Muscle layer of duodenum (tissue), 2 donors: ENCODE measurements around the gene NEIL3.

ENCODE experiments used
- H3K27ac ChIP-seq: one replicate; pipeline ENCODE4 v1.7.0; 2013; ENCODE audit warnings: mild to moderate bottlenecking, low read length
- H3K27me3 ChIP-seq: one replicate; pipeline ENCODE4 v1.7.0; 2013; ENCODE audit warnings: low read depth, mild to moderate bottlenecking, control low read depth, low read length
- H3K36me3 ChIP-seq, 2 donors: one replicate each; pipeline ENCODE4 v1.7.0; 2013; ENCODE audit warnings: low read length in 2 of 2, control low read depth in 1 of 2, mild to moderate bottlenecking in 1 of 2; ENCODE audit not compliant: insufficient read depth in 2 of 2, control insufficient read depth in 1 of 2
- H3K4me1 ChIP-seq, 2 donors: one replicate each; pipeline ENCODE4 v1.7.0; 2013; ENCODE audit warnings: low read length in 2 of 2, mild to moderate bottlenecking in 2 of 2, control low read depth in 1 of 2, moderate library complexity in 1 of 2; ENCODE audit not compliant: insufficient read depth in 2 of 2, control insufficient read depth in 1 of 2
- H3K4me3 ChIP-seq, 2 donors: one replicate each; pipeline ENCODE4 v1.7.0; 2013; ENCODE audit warnings: low read length in 2 of 2, low read depth in 1 of 2, mild to moderate bottlenecking in 1 of 2
- H3K9me3 ChIP-seq, 2 donors: one replicate each; pipeline ENCODE4 v1.7.0; 2013; ENCODE audit warnings: low read length in 2 of 2, control low read depth in 1 of 2, mild to moderate bottlenecking in 1 of 2; ENCODE audit not compliant: control insufficient read depth in 1 of 2
- donor health status: healthy.

NEIL3 gene

DNA sequence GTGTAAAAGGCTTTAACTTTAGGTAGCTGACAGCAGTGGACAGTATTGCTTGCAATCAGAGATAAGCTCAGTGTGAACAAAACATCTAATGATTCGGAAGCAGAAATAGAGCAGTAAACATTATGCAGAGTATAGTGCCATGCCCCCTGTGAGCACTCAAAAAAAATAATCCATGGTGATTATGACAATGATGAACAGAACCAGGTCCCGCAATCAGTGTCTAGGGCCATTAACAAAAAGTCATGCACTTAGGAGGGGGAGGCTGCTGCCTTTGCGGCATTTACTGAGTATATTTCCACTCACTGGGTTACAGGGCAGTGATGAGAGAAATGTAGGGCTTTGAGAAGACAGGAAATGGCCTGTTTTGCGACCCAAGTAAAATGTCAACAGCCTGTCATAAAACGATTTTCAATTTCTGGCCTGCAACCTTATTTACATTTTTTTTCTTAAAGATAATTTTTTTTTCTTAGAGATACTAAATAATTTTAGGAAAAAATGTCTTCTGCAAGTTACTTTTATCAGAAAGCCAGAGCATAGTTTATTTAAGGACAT, 27.3 kb upstream of the NEIL3 start:
- no peaks in the 10 kb centered on the region for H3K4me1 ChIP-seq
- H3K36me3 ChIP-seq: no peaks in the 10 kb centered on the region
- no peaks in the 10 kb centered on the region for H3K27me3 ChIP-seq
- no peak overlapping the region for H3K4me3 ChIP-seq
- H3K9me3 ChIP-seq: no peaks in the 10 kb centered on the region
- no peak overlapping the region for H3K27ac ChIP-seq

DNA sequence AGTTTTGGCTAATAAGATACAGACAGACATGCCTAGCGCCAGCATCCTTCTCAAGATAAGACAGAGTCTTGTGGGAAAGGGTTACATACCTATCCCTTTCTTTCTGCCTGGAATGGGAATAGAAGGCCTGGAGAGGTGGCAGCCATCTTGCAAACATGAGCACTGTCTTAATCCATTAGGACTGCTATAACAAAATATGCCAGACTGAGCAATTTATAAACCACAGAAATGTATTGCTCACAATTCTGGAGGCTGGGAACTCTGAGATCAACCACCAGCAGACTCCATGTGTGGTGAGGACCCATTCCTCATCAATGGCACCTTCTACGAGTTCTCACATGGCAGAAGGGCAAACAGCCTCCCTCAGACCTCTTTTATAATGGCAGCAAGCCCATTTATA, 26.5 kb upstream of the NEIL3 start:
- no peaks in the 10 kb centered on the region for H3K36me3 ChIP-seq
- no peaks in the 10 kb centered on the region for H3K27me3 ChIP-seq
- H3K9me3 ChIP-seq: no peaks in the 10 kb centered on the region
- no peaks in the 10 kb centered on the region for H3K4me1 ChIP-seq
- H3K4me3 ChIP-seq: no peak overlapping the region
- H3K27ac ChIP-seq: no peak overlapping the region

DNA sequence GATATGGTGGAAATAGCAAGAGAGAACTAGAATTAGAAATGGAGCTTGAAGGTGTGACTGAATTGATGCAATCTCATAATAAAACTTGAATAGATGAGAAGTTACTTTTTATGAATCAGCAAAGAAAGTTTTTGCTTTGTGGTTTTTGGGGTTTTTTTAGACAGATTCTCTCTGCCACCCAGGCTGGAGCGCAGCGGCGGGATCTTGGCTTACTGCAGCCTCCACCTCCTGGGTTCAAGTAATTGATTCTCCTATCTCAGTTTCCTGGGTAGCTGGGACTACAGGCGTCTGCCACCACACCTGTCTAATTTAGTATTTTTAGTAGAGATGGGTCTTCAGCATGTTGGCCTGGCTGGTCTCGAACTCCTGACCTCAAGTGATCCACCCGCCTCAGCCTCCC, 23.7 kb upstream of the NEIL3 start:
- no peak overlapping the region for H3K4me3 ChIP-seq
- H3K9me3 ChIP-seq: no peaks in the 10 kb centered on the region
- no peak overlapping the region for H3K27ac ChIP-seq
- no peaks in the 10 kb centered on the region for H3K36me3 ChIP-seq
- no peaks in the 10 kb centered on the region for H3K27me3 ChIP-seq
- no peaks in the 10 kb centered on the region for H3K4me1 ChIP-seq

DNA sequence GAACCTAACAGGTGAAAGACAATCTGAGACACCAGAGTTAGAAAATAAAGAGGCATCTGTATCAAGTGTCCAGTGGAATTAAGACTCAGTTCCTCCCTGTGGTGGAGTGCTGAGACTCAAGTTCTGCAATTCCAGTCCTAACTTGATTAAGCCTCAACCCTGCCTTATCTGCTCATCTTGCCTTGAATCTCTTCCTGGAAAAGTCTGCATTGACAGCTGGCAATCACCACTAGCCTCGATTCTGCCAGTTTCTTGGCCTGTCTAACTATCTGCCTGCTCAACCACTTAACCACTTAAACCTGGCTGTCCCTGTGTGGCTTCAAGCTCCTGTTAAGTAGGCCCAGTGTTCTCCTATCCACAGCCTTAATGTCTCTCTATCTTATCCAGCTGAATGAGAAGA, 22.4 kb upstream of the NEIL3 start:
- Histone ChIP-seq H3K27ac (no peak overlapping the region), H3K36me3 (no peaks in the 10 kb centered on the region), H3K9me3 (no peaks in the 10 kb centered on the region), H3K4me1 (no peaks in the 10 kb centered on the region), H3K27me3 (no peaks in the 10 kb centered on the region), H3K4me3 (no peak overlapping the region)

DNA sequence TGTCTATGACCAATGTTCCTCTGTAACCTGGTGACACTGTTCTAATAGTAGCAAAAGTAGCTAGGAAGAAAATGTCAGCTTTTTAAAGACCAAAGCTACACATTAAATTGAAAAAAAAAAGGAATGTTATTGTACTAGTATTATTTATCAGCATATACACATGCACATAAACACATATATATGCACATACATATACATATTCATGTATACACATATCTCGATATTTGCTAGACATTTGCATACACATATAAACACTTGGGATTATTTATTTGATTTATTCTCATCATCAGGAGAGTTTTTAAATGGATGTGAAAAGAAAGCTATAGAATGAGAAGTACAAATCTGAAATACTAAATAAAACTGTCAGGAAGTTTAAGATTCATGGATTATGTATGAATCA, 21.3 kb upstream of the NEIL3 start:
- no peaks in the 10 kb centered on the region for H3K9me3 ChIP-seq
- no peaks in the 10 kb centered on the region for H3K36me3 ChIP-seq
- no peaks in the 10 kb centered on the region for H3K4me1 ChIP-seq
- H3K27me3 ChIP-seq: no peaks in the 10 kb centered on the region
- no peak overlapping the region for H3K27ac ChIP-seq
- H3K4me3 ChIP-seq: no peak overlapping the region

DNA sequence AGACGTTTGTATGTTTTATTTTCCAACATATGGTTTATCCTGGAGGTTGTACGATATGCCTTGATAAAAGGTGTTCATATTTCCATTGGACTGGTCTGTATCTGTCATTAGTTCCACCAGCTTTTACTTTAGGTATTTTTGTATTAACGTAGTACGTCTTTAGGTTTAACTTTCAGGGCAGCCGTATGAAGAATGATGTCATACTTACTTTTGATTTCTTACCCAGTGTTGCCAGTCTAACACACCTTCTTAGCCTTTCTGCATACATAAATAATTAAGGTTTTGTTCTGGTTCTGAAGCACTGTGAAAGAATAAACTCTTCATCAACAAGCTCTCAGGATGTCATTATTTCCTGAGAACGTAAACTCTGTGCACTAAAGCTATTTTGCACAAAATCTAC, 18.9 kb upstream of the NEIL3 start:
- Histone ChIP-seq H3K9me3 (no peaks in the 10 kb centered on the region), H3K36me3 (no peaks in the 10 kb centered on the region), H3K27ac (no peak overlapping the region), H3K4me3 (no peak overlapping the region), H3K27me3 (no peaks in the 10 kb centered on the region), H3K4me1 (no peaks in the 10 kb centered on the region)

DNA sequence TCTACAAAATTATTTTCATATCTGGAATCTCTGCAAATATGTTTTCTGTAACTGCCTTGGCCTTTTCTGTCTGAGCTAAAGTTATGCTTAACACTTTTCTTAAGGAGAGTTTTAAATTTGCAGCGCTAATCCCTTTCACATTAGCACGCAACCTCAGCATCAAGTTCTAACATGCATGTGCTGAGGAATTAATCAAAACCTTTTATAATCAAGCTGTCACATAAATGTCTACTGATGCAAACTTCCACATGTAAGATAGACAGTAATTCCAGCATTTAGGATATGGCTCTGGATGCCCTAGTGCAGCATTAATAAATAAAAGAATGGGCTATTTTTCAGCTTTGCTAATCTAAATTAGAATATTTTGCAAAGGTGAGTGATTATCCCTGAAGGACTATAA, 17.5 kb upstream of the NEIL3 start:
- Histone ChIP-seq H3K4me3 (no peak overlapping the region), H3K9me3 (no peaks in the 10 kb centered on the region), H3K4me1 (no peaks in the 10 kb centered on the region), H3K27me3 (no peaks in the 10 kb centered on the region), H3K27ac (no peak overlapping the region), H3K36me3 (no peaks in the 10 kb centered on the region)

DNA sequence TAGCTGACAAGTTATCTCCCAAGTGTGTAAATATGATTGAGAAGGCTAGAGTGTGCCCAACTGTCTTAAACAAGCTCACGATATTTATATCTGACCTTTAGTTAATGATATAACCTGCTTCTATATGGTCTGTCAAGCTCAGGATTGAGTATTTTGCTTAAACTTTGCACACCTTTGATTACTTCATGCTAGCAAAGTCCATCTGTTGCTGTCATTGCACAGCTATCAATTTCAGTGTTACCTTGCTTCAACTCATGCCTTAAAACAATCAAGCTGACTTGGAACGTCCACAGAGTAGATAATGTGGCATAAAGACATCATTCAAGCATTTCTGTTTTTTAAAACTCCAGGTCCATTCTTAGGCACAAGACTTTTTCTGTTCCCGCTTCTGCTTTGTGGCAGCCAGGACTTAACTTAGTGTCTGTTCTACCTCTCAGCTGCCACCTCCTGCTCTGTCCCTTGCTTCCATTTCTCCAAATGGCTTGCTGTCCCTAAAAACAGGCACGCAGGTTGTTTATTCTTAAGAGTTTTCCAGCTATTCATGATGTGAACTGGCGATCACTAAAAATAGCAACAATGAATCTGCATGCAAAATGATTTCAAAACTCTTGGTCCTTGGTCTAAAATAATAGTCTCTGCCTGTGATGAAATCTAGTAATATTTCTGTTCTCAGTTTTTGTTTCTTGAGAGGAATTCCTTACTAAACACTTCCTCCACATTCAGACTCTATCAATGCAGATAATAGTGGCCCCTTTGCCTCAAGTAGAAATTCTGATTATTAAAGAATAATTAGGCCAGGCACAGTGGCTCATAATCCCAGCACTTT, 16.3 kb upstream of the NEIL3 start:
- no peak overlapping the region for H3K4me3 ChIP-seq
- no peaks in the 10 kb centered on the region for H3K27me3 ChIP-seq
- no peaks in the 10 kb centered on the region for H3K4me1 ChIP-seq
- H3K27ac ChIP-seq: no peak overlapping the region
- H3K36me3 ChIP-seq: no peaks in the 10 kb centered on the region
- H3K9me3 ChIP-seq: peaks cover 3 to 8% of the 10 kb centered on the region in 2 donors

DNA sequence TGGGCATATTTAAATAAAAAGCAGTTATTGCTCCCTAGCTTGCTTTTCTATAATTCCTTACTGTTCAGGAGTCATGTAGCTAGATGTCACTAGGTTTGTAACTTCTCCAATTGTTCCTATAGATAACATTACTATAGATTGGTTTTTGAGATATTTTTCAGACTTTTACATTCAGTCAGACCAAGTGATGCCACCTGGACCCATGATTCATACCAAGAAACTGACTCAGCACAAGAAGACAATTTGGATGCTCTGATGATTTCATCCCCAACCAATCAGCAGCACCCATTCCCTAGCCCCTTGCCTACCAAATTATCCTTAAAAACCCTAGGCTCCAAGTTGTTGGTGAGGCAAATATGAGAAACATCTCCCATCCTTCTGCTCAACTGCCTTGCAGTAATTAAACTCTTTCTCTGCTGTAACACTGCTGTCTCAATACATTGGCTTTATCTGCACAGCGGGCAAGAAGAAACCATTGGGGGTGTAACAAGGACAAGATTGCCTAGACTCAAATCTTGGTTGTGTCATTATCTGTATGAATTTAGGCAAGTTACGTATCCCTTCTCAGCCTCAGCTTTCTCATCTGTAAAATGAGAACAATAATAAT, 11.8 kb upstream of the NEIL3 start:
- no peaks in the 10 kb centered on the region for H3K36me3 ChIP-seq

DNA sequence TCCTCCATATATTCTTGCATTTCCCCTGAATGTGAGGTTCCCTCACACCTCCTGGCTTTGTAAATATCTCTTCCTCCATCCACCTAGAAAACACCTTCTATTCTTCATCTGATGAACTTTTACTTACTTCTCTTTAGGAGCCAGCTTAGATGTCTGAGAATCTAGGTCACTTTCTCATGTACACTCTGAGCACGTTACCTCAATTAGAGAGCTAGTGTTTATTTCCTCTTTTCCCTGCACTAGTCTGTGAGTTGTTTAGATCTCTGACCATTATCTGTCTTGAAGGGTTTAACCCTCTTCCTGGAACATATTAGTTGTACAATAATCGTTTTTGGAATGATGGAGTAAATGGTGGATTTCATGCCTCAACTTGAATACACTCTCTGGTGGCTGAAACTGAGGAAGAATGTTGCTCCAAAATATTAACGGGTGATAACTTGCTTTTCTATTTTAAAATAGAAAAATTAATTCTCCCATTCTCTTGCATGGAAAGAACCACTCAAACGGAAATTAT, 8.5 kb upstream of the NEIL3 start:
- H3K36me3 ChIP-seq: no peaks in the 10 kb centered on the region
- no peak overlapping the region for H3K27ac ChIP-seq
- no peaks in the 10 kb centered on the region for H3K27me3 ChIP-seq
- peaks cover 3 to 8% of the 10 kb centered on the region in 2 donors for H3K9me3 ChIP-seq
- no peaks in the 10 kb centered on the region for H3K4me1 ChIP-seq
- no peak overlapping the region for H3K4me3 ChIP-seq

More for the DNA sequence above, 11.8 kb upstream of the NEIL3 start:
- Histone ChIP-seq H3K27me3 (no peaks in the 10 kb centered on the region), H3K4me3 (no peak overlapping the region), H3K27ac (no peak overlapping the region), H3K4me1 (no peaks in the 10 kb centered on the region), H3K9me3 (peaks cover 3 to 8% of the 10 kb centered on the region in 2 donors)

DNA sequence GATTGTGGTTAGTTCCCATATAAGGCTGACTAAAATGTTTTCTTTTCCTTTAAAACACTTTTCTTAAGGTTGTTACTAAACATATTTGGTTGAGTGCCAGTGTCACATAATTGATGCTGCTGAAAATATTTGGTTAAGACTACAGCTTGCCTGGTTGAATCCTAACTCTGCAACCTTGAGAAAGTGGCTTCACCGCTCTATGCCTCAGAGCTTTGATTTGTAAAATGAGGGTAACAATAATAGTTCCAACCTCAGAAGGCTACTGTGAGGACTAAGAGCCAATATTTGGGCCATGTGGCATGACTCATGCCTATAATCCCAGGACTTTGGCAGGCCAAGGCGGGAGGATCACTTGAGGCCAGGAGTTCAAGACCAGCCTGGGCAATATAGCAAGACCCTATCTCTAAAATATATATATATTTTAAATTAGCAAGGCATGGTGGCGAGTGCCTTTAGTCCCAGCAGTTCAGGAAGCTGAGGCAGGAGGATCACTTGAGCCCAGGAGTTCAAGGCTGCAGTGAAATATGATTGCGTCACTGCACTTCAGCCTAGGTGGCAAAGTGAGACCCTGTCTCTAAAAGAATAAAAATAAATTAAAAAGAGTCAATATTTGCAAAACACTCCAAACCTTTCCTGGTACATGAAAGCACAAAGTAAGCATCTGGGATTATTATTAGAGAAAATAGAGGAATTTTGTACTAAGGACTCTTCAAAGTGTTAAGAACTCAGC, 7.1 kb upstream of the NEIL3 start:
- Histone ChIP-seq H3K9me3 (peaks cover 2 to 7% of the 10 kb centered on the region in 2 donors), H3K27ac (no peak overlapping the region), H3K4me1 (no peaks in the 10 kb centered on the region), H3K4me3 (no peak overlapping the region), H3K36me3 (no peaks in the 10 kb centered on the region), H3K27me3 (no peaks in the 10 kb centered on the region)
